GM19043 (cell line): ENCODE measurements around the gene MLF2.

Source experiments
- ATAC-seq: cut with Tn5 transposase; IDR thresholded peaks from one replicate; pipeline ENCODE4 v1.9.1; 2021; ENCODE audit warnings: low read depth; ENCODE audit not compliant: unreplicated experiment

MLF2 gene

GRCh38 chr12:6752921-6753771 lies at the start of gene MLF2:
Gene MLF2 (minus strand): TSS chr12:6753141. CDS start chr12:6752334, 807 bp downstream.
- peak; percentile 88 for ATAC-seq

- no peak for ATAC-seq
Observed at GRCh38 chr12:6799147-6799546, 46.2 kb upstream of the MLF2 start.

- ATAC-seq: no peak
Observed at GRCh38 chr12:6796576-6796975, 43.6 kb upstream of the MLF2 start.

GRCh38 chr12:6795088-6795487 lies 42.1 kb upstream of the MLF2 start:
- ATAC-seq: no peak

- ATAC-seq: no peak
Observed at GRCh38 chr12:6792522-6793201, 39.7 kb upstream of the MLF2 start.

DNA sequence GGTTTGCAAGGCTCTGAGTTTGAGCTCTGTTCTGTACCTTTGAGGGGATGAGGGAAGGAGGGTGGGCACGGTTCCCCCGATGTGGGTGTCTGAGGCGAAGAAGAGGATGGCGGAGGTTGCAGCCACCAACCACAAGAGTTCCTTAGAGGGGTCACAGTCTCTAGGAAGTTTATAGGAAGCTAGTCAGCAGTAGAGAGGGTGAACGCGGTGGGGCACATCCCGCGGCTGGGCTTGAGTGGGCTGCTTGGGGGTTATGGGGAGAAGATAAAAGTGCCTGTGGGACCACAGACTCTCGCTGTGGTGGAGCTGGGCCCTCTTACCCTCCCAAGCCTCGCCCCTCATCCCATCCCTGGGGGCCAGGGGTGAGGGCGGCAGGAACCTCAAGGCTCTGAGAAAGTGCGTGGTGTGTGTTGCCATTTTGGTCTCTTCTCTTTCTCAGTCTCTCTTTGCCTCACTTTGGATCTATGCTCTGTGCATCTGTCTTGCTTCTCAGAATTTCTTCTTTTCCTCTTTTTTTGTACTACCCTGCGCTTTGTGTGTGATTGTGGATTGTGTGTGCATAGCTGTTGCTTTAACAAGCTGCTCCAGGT lies 39.1 kb upstream of the MLF2 start:
- ATAC-seq: no peak

DNA sequence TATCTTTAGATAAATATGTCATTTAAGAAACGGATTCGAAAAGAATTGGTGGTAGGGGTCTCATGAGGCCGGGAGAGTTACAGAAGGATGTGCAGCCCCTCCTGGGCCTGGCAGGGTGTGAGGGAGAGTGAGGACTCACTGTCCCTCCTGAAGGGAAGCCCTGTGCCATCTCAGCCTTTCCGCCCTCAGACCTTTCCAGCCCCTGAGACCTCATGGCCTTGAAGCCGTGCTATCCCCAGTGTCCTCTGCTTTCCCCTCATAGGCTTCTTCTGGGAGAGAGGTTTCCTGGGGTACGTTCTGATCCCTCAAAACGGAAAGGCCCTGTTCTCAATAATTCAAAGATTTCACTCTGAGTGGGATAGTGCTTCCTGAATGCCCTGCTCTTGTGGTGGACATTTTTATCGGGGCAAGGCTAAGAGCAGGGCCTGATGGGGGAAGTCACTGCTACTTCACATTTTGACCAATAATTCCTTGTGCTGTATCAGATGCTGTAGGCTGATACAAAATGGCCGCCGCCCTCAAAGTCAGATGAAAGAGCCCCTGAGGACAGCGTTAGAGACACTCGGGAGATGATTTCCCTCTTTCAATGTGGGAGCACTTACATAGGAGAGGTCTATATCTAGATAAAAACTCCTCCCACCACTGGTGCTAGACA lies 37.7 kb upstream of the MLF2 start:
- ATAC-seq: no peak

DNA sequence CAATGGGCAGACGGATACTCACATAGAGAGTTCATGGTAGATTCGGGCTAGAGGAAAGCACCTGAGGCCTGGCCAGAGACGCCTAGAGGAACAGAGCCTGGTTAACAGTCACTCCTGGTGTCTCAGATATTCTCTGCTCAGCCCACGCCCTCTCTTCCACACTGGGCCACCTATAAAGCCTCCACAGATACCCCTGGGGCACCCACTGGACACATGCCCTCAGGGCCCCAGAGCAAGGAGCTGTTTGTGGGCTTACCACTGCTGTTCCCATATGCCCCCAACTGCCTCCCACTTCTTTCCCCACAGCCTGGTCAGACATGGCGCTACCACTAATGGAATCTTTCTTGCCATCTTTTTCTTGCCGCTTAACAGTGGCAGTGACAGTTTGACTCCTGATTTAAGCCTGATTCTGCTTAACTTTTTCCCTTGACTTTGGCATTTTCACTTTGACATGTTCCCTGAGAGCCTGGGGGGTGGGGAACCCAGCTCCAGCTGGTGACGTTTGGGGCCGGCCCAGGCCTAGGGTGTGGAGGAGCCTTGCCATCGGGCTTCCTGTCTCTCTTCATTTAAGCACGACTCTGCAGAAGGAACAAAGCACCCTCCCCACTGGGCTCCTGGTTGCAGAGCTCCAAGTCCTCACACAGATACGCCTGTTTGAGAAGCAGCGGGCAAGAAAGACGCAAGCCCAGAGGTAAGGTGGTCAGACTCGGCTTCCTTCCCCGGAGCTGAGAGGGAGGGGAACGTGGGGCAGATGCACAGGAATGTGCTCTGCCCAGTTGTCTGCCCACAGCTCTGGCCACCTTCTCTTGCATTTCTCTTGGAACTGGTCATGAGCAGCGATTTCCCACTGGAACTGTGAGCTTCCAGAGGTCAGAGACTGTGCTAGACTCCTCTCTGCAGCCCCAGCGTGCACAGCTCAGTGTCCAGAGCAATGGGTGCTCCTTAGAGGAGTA lies 36.3 kb upstream of the MLF2 start, which contains the start of gene CD4:
TSS of gene CD4 (plus strand) at position 557 of the 953 bp plus-strand sequence. CDS start 10,611 bp downstream, outside the sequence.
- no peak for ATAC-seq

GRCh38 chr12:6787309-6787708 lies 34.4 kb upstream of the MLF2 start:
- no peak for ATAC-seq

DNA sequence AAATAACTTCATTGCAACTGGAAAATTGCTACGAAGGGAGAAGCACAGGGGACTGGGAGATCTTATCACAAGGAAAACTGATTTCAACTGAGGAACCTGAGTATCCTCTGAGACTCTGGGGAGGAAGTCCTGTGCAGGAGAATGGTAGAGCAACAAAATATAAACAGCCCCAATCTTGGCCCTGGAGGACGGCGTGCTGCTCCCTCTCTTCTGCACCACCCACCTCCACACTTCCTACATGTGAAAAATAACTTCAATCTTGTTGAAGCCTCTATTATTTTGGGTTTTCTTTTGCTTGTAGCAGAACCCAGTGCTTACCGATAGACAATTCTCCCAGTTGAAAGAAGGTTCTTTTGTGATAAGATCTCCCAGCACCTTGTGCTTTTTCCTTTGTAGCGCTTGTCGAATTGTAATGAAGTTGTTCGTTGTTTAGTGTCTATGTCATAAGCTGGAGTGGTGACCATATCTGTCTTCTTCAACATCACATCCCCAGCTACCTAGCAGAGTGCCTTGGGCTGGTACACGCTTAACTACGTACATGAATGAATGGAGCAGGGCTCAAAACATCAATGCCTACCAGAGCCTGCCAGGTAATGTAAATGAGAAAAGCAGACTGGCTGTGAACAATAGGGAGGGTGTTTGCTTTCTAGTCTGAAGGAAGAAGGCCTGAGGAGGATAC lies 33.6 kb upstream of the MLF2 start:
- ATAC-seq: no peak

- no peak for ATAC-seq
Observed at GRCh38 chr12:6784761-6785160, 31.8 kb upstream of the MLF2 start.

- ATAC-seq: no peak
Observed at GRCh38 chr12:6784296-6784695, 31.4 kb upstream of the MLF2 start.

DNA sequence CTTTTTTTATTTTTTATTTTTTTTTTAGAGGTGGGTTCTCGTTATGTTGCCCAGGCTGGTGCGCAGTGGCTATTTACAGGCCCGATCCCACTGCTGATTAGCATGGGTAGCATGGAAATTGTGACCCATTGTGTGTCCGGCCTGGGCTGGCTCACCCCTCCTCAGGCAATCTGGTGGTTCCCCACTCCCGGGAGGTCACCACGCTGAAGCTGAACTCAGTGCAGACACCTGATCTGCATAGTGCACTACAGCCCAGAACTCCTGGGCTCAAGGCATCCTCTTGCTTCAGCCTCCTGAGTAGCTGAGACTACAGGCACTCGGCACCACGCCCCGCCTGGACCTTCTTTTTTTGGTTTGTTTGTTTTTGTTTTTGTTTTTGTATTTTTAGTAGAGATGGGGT lies 30.9 kb upstream of the MLF2 start:
- no peak for ATAC-seq

GRCh38 chr12:6782850-6783566 lies 30.1 kb upstream of the MLF2 start:
- no peak for ATAC-seq

DNA sequence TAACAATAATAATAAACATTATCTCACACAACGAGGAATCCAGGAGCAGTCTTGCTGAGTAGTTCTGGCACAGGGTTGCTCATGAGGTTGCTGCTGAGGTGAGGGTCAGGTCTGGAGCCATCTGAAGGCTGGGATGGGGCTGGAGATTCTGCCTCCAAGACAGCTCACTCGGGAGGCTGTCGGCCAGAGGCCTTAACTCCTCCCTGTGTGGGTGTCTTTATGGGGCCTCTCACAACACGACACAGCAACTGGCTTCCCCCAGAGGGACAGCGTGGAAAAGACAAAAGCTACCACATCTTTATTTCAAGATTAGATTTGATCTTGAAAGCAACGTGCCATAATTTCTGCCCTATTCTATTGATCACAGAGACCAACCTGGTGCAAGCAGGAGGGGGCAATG lies 29.2 kb upstream of the MLF2 start:
- ATAC-seq: no peak

GRCh38 chr12:6780573-6780972 lies 27.6 kb upstream of the MLF2 start:
- no peak for ATAC-seq

- ATAC-seq: no peak
Observed at GRCh38 chr12:6779708-6780432, 26.9 kb upstream of the MLF2 start.
